ENCODE data around the gene STPG4. TPM values are rescaled to one million over a fixed set of nuclear protein-coding genes. Genes with fewer than 3 reads are reported as not detected.
A peak's percentile ranks its signal among the peaks of the same experiment; 100 is the strongest.

Gene STPG4
- polyA plus RNA-seq, 3 donors: 0.20 to 0.24 TPM; not detected in 1

- Mint-ChIP-seq H3K36me3 (peaks cover 64 to 86% of the 10 kb centered on the region in 2 donors), H3K4me3 (peak overlapping the region in 1 of 2 donors; percentile 49), H3K4me1 (peaks cover 71% of the 10 kb centered on the region), H3K27me3 (ENCODE audit: low read depth in 3 of 3) (peaks cover 0 to 2% (median 2%) of the 10 kb centered on the region in 3 donors), H3K9me3 (no peaks in the 10 kb centered on the region), H3K27ac (peak overlapping the region; percentile 75 to 88 (median 84))
- no peak overlapping the region for H3K4me2 ChIP-seq (replicated peaks; ENCODE audit: extremely low read depth, low read length, poor library complexity, severe bottlenecking)
- WGBS (ENCODE audit: insufficient coverage): 40% methylated on average over 1 of the region's 4 CpGs
- H3K79me2 ChIP-seq (ENCODE audit: insufficient read depth, low read length): peaks cover 30% of the 10 kb centered on the region
- no peak overlapping the region for H2AFZ ChIP-seq (ENCODE audit: insufficient read depth, low read depth, low read length, poor library complexity, severe bottlenecking)
- H3K27me3 ChIP-seq (ENCODE audit: control insufficient read depth in 2 of 2, insufficient read depth in 2 of 2, low read length in 2 of 2): no peaks in the 10 kb centered on the region
- peaks cover 58 to 60% of the 10 kb centered on the region in 2 donors for H3K4me1 ChIP-seq (ENCODE audit: control insufficient read depth in 1 of 2, insufficient read depth in 2 of 2, low read length in 2 of 2)
- H3K36me3 ChIP-seq (replicated peaks in 1 of 2; ENCODE audit: control insufficient read depth in 1 of 2, insufficient read depth in 2 of 2, low read length in 2 of 2): peaks cover 52 to 67% of the 10 kb centered on the region in 2 donors
- no peaks in the 10 kb centered on the region for H3K9me3 ChIP-seq (replicated peaks in 1 of 2; ENCODE audit: control insufficient read depth in 1 of 2, insufficient read depth in 1 of 2, low read length in 2 of 2)
- no peak overlapping the region for H3K4me3 ChIP-seq (replicated peaks in 1 of 3; ENCODE audit: low read depth in 2 of 3, low read length in 3 of 3)
- DNase-seq: no peak
- TF ChIP-seq CTCF (IDR thresholded peaks at IDR 0.05): no peak
- no peaks in the 10 kb centered on the region for H4K20me1 ChIP-seq (ENCODE audit: insufficient read depth, low read length)
- intact Hi-C loops (cut with micrococcal nuclease): no loop called here
- H3K27ac ChIP-seq (ENCODE audit: low read depth in 1 of 2, low read length in 2 of 2): peak overlapping the region; percentile 45 to 54
- H3K9ac ChIP-seq (ENCODE audit: insufficient read depth, low read length, poor library complexity, severe bottlenecking): no peak overlapping the region
Observed at GRCh38 chr2:47065771-47066380, 89.2 kb downstream of the STPG4 start.

GRCh38 chr2:47065343-47065742 is 89.8 kb downstream of the STPG4 start:
- Histone ChIP-seq H4K20me1 (ENCODE audit: insufficient read depth, low read length) (no peaks in the 10 kb centered on the region), H2AFZ (ENCODE audit: insufficient read depth, low read depth, low read length, poor library complexity, severe bottlenecking) (no peak overlapping the region), H3K9ac (ENCODE audit: insufficient read depth, low read length, poor library complexity, severe bottlenecking) (no peak overlapping the region), H3K9me3 (replicated peaks in 1 of 2; ENCODE audit: control insufficient read depth in 1 of 2, insufficient read depth in 1 of 2, low read length in 2 of 2) (no peaks in the 10 kb centered on the region), H3K4me1 (ENCODE audit: control insufficient read depth in 1 of 2, insufficient read depth in 2 of 2, low read length in 2 of 2) (peaks cover 53 to 54% of the 10 kb centered on the region in 2 donors), H3K4me3 (replicated peaks in 1 of 3; ENCODE audit: low read depth in 2 of 3, low read length in 3 of 3) (no peak overlapping the region), H3K79me2 (ENCODE audit: insufficient read depth, low read length) (peaks cover 25% of the 10 kb centered on the region), H3K4me2 (replicated peaks; ENCODE audit: extremely low read depth, low read length, poor library complexity, severe bottlenecking) (no peak overlapping the region), H3K27ac (ENCODE audit: low read depth in 1 of 2, low read length in 2 of 2) (peak overlapping the region; percentile 45 to 54), H3K27me3 (ENCODE audit: control insufficient read depth in 2 of 2, insufficient read depth in 2 of 2, low read length in 2 of 2) (no peaks in the 10 kb centered on the region), H3K36me3 (replicated peaks in 1 of 2; ENCODE audit: control insufficient read depth in 1 of 2, insufficient read depth in 2 of 2, low read length in 2 of 2) (peaks cover 57 to 72% of the 10 kb centered on the region in 2 donors)
- DNase-seq: no peak
- peaks cover 68 to 87% of the 10 kb centered on the region in 2 donors for H3K36me3 Mint-ChIP-seq
- no peak overlapping the region for H3K4me3 Mint-ChIP-seq
- no peak for TF ChIP-seq CTCF (IDR thresholded peaks at IDR 0.05)
- no CpG with 5 or more reads among the region's 3 CpGs for WGBS (ENCODE audit: insufficient coverage)
- intact Hi-C loops (cut with micrococcal nuclease): no loop called here
- no peaks in the 10 kb centered on the region for H3K9me3 Mint-ChIP-seq
- peak overlapping the region; percentile 43 to 88 (median 82) for H3K27ac Mint-ChIP-seq
- H3K27me3 Mint-ChIP-seq (ENCODE audit: low read depth in 3 of 3): peaks cover 0 to 3% (median 2%) of the 10 kb centered on the region in 3 donors
- H3K4me1 Mint-ChIP-seq: peaks cover 68% of the 10 kb centered on the region

Measured in CD14-positive monocyte (primary cell).